Neural cell (in vitro differentiated cells): ENCODE results near the gene CFAP68.

Experiments
- EP300 ChIP-seq: fragments of 450-650 bp; conservative IDR thresholded peaks from 2 replicates; pipeline ENCODE4 v1.6.1; 2014; ENCODE audit warnings: antibody characterized with exemption, mild to moderate bottlenecking, moderate library complexity; ENCODE audit not compliant: poor library complexity, severe bottlenecking
- EZH2 ChIP-seq: fragments of 200-600, 300-800 bp; shearing (Covaris generic), sonication (generic); IDR thresholded peaks from 2 replicates; pipeline ENCODE4 v1.6.1; 2014; ENCODE audit warnings: antibody characterized with exemption, low read length, borderline replicate concordance, mild to moderate bottlenecking; ENCODE audit not compliant: insufficient read depth, poor library complexity, severe bottlenecking
- POLR2AphosphoS5 ChIP-seq: IDR thresholded peaks from 2 replicates; pipeline ENCODE4 v1.6.1; 2012
- SMC3 ChIP-seq: fragments of 450-650 bp; conservative IDR thresholded peaks from 2 replicates; pipeline ENCODE4 v1.6.1; 2014; ENCODE audit warnings: antibody characterized with exemption, mild to moderate bottlenecking, moderate library complexity; ENCODE audit not compliant: poor library complexity
- TAF1 ChIP-seq: IDR thresholded peaks from 2 replicates; pipeline ENCODE4 v1.6.1; 2012; ENCODE audit warnings: low read depth
- TF ChIP-seq, protein P1 (sequence below): fragments of 450-650 bp; IDR thresholded peaks from 2 replicates; pipeline ENCODE4 v1.5.1; 2014; ENCODE audit warnings: antibody characterized with exemption, mild to moderate bottlenecking, moderate library complexity; ENCODE audit not compliant: poor library complexity, severe bottlenecking
- TF ChIP-seq, protein P2 (sequence below): IDR thresholded peaks from 2 replicates; pipeline ENCODE4 v1.6.1; 2012; ENCODE audit warnings: borderline replicate concordance

DNA sequence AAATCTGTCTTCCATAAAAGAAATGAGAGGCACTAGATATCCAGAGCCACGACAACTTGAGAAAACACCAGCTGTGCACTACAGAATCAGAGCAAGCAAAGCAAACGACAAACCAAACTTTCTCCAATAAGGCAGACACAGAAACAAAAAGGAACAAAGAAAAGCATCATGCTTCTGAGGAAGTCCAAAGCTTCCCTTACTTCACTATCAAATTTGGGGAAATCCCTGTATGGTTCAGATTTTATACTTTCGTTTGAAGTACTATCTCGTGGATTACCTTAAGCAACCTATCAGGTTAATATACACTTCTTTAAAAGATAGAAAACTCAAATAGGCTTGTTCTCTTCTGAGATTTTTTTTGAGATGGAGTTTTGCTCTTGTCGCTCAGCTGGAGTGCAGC is 35.7 kb upstream of the CFAP68 start:
- TF ChIP-seq TAF1 = no peak
- TF ChIP-seq, protein P1, sequence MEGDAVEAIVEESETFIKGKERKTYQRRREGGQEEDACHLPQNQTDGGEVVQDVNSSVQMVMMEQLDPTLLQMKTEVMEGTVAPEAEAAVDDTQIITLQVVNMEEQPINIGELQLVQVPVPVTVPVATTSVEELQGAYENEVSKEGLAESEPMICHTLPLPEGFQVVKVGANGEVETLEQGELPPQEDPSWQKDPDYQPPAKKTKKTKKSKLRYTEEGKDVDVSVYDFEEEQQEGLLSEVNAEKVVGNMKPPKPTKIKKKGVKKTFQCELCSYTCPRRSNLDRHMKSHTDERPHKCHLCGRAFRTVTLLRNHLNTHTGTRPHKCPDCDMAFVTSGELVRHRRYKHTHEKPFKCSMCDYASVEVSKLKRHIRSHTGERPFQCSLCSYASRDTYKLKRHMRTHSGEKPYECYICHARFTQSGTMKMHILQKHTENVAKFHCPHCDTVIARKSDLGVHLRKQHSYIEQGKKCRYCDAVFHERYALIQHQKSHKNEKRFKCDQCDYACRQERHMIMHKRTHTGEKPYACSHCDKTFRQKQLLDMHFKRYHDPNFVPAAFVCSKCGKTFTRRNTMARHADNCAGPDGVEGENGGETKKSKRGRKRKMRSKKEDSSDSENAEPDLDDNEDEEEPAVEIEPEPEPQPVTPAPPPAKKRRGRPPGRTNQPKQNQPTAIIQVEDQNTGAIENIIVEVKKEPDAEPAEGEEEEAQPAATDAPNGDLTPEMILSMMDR = no peak
- TF ChIP-seq EZH2 = no peak
- TF ChIP-seq POLR2AphosphoS5 = no peak
- TF ChIP-seq, protein P2, sequence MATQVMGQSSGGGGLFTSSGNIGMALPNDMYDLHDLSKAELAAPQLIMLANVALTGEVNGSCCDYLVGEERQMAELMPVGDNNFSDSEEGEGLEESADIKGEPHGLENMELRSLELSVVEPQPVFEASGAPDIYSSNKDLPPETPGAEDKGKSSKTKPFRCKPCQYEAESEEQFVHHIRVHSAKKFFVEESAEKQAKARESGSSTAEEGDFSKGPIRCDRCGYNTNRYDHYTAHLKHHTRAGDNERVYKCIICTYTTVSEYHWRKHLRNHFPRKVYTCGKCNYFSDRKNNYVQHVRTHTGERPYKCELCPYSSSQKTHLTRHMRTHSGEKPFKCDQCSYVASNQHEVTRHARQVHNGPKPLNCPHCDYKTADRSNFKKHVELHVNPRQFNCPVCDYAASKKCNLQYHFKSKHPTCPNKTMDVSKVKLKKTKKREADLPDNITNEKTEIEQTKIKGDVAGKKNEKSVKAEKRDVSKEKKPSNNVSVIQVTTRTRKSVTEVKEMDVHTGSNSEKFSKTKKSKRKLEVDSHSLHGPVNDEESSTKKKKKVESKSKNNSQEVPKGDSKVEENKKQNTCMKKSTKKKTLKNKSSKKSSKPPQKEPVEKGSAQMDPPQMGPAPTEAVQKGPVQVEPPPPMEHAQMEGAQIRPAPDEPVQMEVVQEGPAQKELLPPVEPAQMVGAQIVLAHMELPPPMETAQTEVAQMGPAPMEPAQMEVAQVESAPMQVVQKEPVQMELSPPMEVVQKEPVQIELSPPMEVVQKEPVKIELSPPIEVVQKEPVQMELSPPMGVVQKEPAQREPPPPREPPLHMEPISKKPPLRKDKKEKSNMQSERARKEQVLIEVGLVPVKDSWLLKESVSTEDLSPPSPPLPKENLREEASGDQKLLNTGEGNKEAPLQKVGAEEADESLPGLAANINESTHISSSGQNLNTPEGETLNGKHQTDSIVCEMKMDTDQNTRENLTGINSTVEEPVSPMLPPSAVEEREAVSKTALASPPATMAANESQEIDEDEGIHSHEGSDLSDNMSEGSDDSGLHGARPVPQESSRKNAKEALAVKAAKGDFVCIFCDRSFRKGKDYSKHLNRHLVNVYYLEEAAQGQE = no peak
- TF ChIP-seq EP300 = no peak
- TF ChIP-seq SMC3 = no peak
